ENCODE measurements around the gene ATP8A2.
"Not testable (repeated sequence)": the region's sequence is repeated elsewhere in the genome, so short reads cannot be mapped to it uniquely, and the experiment has no call there.

Gene ATP8A2

DNA sequence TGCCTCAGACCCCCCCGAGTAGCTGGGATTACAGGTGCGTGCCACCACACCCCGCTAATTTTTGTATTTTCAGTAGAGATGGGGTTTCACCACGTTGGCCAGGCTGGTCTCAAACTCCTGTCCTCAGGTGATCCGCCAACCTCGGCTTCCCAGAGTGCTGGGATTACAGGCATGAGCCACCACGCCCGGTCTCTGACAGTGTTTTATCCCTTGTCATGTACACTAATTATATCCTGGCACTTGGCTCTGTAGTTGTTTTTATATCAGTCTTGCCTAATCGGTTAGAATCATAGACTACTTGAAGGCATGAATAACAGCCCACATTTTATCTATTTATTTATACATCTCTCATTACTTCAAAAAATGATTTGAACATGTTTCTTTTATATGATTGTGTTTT, 455.4 kb downstream of the ATP8A2 start:
- not testable (repeated sequence) for DNase-seq

DNA sequence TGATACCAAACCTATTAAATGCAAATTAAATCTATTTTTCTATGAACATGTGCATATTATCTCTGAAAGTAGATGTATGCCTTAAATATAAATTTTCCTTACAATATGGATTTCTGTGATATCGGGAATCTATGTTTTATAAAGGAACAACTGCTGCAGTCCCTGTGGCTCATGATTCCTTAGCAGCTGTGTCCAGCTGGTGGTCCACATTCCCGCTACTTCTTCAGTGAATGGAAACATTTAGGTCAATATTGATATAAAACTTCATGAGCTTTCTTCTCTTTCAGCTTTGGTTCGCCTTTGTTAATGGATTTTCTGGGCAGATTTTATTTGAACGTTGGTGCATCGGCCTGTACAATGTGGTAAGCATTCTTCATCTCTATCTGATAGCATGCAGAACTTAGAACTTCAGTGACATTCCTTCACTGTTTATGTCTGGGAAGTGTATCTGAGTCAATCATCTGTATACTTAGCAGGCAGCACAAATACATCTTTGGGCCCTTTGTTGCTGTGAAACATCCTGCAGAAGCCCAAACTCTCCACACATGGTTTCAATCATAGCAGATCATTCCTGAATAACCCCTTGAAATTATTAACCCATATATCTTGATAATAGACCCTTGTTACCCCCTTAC, 456.2 kb downstream of the ATP8A2 start:
- no peak for DNase-seq

DNA sequence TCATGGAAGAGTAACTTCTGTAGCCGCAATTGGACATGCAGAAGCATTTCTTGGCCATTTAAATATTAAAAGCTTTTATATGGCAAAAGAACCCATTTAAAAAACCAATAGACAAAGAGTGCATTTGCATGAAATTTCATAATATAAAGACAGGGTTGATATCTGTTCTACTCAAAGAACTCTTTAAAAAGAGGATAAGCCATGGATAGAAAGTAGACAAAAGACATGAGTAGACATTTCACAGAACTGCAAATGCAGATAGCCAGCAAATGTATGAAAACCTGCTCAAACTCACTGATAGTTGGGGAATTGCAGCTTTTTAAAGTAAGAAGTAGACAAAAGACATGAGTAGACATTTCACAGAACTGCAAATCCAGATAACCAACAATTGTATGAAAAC, 462.0 kb downstream of the ATP8A2 start:
- DNase-seq, result no peak

GRCh38 chr13:25836574-25837336, 465.0 kb downstream of the ATP8A2 start:
- DNase-seq, result no peak

DNA sequence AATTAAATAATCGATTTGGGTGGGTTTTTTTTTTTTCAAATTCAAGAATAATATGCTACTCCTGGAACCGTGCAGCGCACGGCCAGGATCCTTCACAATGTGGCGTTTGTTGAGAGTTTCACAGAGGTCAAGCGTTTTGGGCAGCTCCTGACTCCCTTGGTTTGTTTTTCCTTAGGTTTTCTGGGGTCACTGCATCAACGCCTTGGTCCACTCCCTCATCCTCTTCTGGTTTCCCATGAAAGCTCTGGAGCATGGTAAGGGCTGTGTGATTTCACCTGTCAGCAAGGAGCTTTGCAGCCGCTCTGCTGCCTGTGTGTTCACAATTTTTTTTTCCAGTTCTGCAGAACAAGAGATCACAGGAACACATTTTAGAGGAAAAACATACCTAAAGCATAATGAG, 467.6 kb downstream of the ATP8A2 start:
- no peak for DNase-seq

DNA sequence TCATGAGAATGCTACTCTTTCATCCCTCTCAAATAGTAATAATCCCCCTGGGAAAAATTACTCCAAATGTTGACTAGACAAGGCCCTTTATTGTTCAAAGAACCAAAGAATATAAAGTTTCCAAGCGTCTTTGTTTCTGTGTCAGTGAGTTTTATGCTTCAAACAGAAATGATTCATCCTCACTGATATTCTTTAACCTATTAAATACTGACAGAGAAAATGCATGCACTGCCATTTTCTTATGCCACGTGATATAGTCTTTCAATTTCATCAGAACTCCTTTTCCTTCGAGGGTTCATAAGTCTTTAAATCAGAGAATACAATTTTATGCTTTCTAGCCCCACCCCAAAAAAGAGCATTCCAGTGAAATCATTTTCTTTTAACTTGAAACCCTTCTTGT, 468.5 kb downstream of the ATP8A2 start:
- no peak for DNase-seq

DNA sequence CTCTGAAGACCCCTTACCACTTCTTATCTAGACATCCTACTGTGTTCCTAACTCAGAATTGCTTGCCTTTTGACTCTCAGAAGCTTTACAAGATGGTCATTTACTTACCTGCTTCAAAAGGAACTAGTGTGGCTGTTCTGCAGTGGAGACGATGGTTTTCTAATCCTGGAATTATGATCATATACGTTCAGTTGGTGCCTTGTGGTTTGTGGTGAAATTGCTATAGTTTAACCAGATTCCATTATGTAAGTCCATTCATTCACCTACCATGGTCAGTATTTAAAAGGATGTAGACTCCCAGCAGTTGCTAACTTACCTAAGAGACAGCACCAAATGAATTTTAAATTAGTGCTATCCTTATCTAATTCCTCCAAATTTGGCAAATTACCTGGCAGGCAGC, 469.2 kb downstream of the ATP8A2 start:
- no peak for DNase-seq

GRCh38 chr13:25843692-25844091, 471.9 kb downstream of the ATP8A2 start:
- no peak for DNase-seq

DNA sequence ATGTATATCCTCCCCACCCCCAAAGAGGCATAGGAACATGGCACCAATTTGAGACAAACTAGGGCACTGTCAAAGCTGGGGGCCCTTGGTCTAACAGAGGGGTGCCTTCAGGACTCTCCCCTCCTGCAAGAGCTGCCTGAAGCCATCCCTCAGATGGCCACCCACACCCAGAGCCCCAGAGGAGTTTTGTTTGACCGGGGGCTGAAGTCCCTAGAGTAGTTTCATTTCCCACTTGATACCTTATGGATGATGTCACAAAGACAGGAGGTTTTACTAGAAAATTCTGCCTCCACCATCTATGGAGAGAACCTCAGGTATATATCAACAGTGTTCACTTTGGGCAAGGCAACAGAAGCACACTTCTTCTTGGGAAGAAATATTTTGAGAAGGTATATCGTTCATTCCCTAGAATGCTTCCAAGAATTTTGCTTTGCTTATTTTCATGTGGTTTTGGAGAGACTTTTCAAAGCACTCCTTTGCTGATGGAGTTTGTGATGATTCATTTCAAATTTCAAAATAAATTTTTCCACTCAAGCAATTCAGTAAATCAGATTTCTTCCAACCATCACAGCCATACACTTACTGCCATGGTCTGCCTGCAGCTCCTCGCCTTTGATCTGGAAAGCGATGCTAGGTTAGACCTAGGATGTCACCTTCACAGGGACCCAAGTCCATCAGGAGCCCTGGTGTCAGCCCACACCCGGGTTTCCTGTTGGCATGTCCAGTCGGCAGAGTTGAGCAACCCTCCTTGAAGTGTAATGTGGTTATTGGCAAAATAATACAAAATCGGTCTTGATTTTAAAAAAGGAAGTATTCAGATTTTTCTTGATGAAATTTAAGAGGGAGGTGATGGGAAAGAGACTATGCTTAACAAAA, 473.0 kb downstream of the ATP8A2 start:
- no peak for DNase-seq

DNA sequence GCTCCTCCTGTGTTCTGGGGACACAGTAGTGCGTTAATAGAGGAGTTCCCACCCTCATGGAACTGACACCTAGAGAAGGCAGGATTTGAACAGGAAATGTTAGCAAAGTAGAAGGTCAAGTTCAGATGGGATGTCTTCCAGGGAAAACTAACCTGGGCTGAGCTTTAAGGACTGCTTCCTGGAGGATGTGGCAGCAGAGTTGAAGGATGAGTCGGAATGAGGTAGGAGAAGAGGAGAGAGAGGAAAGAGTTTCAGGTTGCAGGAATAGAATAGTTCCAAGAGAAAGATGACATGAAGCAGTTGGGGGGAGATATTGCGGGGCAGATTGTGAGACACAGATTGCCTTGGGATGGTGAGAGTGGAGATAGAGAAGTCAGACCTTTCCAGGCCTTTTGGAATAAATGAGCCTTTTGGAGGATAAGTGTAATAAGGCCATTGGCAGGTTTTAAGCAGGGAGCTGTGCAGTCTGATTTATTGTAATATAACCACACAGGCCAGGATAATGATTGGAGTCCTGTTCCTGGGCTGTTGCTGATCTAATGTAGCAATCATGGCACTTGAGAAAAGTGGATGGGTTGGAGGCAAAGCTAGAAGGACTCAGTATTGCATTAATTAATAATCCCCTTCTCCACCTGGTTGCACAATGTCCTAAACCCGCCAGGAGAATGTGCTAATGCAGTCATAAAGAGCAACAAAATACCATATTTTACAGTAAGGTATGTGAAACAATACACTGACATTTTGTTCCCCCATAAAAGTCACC, 474.6 kb downstream of the ATP8A2 start:
- no peak for DNase-seq

DNA sequence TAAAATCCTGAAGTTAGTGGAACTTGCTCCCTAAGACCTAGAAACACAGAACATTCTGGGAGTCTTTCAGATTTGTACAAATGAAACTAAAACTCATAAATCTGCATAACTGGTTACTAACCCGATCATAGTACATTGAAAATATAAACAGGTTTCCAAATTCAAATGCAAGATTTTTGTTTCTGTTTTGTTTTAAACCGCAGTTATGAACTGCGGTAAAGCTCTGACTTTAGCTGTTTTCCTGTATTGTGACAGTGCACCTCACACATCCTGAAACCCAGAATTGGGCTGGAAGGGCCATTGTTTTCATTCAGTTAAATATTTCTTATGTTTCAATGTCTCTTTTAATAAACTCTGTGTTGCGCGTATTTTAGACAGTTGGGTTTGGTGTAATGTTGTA, 475.4 kb downstream of the ATP8A2 start:
- no peak for DNase-seq

- no peak for DNase-seq
Measured at GRCh38 chr13:25847635-25848626, 476.2 kb downstream of the ATP8A2 start.

- DNase-seq, result no peak
Measured at GRCh38 chr13:25848812-25849745, 477.3 kb downstream of the ATP8A2 start.

DNA sequence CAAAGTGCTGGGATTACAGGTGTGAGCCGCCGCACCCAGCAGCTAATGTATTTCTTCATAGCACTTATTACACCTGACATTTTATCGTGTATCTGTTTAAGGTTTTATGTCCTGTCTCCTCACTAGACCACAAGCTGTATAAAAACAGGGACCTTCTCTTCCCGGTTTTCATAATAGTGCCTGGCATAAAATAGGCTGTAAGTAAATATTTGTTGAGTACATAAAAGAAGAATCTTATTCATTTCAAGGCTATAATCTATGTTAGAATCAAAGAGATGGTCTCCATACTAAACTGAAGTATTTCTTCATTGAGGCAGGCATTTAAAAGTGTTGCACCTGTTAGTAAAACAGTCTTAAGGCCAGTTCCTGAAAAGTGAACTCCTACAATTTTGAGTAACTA, 486.1 kb downstream of the ATP8A2 start:
- DNase-seq, result no peak

GRCh38 chr13:25859528-25859927, 487.8 kb downstream of the ATP8A2 start:
- no peak for DNase-seq

DNA sequence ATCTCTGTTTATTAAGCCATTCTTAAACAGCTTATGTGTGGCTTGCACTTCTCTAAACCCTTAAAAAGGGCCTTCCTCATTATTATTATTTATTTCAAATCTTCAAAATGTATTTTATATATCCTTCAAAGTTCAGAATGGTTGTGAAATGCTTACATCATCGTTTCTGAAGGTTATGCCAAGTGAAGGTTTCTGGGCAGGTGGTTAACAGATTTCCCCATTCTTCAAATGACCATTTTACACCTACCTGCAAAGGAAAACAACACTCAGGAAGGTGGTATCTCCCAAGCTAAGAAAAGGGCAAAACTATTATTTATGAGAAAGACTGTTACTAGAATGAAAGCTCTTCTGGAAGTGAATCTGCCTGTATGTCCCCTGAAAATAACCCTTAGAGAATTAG, 488.5 kb downstream of the ATP8A2 start:
- no peak for DNase-seq

- DNase-seq, result no peak
Measured at GRCh38 chr13:25860862-25861261, 489.1 kb downstream of the ATP8A2 start.

GRCh38 chr13:25862156-25862555, 490.4 kb downstream of the ATP8A2 start:
- no peak for DNase-seq

- DNase-seq, result no peak
Measured at GRCh38 chr13:25864116-25864515, 492.3 kb downstream of the ATP8A2 start.

DNA sequence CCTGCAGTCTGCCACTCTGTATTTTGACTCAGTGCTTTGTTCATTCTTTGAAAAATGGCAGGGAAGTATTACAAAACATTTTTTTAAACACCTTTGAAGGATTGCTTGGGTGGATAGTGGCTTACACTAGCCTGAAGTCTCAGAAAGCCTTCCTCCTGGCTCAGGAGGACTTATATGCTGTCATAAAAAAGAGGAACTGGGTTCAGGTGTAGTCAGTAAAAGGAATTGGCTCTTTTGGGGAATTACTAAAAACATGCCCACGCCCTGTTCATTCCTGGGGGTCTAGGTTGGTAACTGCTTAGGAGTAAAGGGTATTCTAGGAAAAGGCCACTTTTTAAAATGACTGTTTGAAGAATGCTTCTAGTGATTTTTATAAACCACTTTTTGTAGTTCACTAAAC, 493.2 kb downstream of the ATP8A2 start:
- no peak for DNase-seq

DNA sequence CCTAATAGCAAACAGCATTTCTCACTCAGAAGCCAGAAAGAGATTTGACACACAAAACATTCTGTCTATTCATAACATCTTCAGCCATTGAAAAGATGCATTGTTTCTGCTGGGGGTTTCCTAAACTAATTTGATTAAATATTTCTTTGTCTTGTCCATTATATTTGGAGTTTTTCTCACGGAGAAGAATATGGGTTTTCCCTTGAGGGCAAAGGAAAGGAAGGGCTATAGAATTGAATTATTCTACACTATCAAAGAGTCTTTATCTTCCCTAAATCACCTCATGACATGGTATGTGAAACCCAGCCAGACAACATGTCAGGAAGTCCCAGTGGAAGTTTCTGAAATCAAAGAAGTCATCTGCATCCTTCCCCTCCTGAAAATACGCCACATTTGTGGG, 493.6 kb downstream of the ATP8A2 start:
- DNase-seq, result no peak
